Karpas-422 (cell line): ENCODE data around the gene LMO7. TPM values are rescaled to one million over a fixed set of nuclear protein-coding genes. Genes with fewer than 3 reads are reported as not detected.

Experiments used
- DNase-seq: peaks from one replicate; pipeline ENCODE4 v3.0.0-alpha.2; 2015
- H2AFZ ChIP-seq: fragments of 200-600 bp; sonication (generic); 2 replicates; pipeline ENCODE4 v1.6.1; 2014; ENCODE audit warnings: antibody characterized with exemption, low read length, mixed read lengths
- H3K27ac ChIP-seq: fragments of 200-600 bp; sonication (generic); 2 replicates; pipeline ENCODE4 v1.5.1; 2014; ENCODE audit warnings: mild to moderate bottlenecking, low read length, moderate library complexity
- H3K27me3 ChIP-seq: fragments of 200-600 bp; sonication (generic); 2 replicates; pipeline ENCODE4 v1.6.1; 2014; ENCODE audit warnings: low read length, mixed read lengths
- H3K36me3 ChIP-seq: fragments of 200-600 bp; sonication (generic); 2 replicates; pipeline ENCODE4 v1.6.1; 2014; ENCODE audit warnings: low read length, mixed read lengths; ENCODE audit not compliant: insufficient read depth
- H3K4me1 ChIP-seq: fragments of 200-600 bp; sonication (generic); 2 replicates; pipeline ENCODE4 v1.6.1; 2014; ENCODE audit warnings: mild to moderate bottlenecking, low read length, mixed read lengths
- H3K4me2 ChIP-seq: fragments of 200-600 bp; sonication (generic); 2 replicates; pipeline ENCODE4 v1.6.1; 2014; ENCODE audit warnings: low read length, low read depth, mild to moderate bottlenecking; ENCODE audit not compliant: poor library complexity, severe bottlenecking
- H3K4me3 ChIP-seq: fragments of 200-600 bp; sonication (generic); 2 replicates; pipeline ENCODE4 v1.5.1; 2014; ENCODE audit warnings: mild to moderate bottlenecking, antibody characterized with exemption, low read length, mixed read lengths
- H3K79me2 ChIP-seq: fragments of 200-600 bp; sonication (generic); 2 replicates; pipeline ENCODE4 v1.6.1; 2014; ENCODE audit warnings: mild to moderate bottlenecking, low read length, mixed read lengths
- H3K9ac ChIP-seq: fragments of 200-600 bp; sonication (generic); 2 replicates; pipeline ENCODE4 v1.6.0; 2014; ENCODE audit warnings: low read length
- H3K9me2 ChIP-seq: fragments of 200-600 bp; sonication (generic), shearing (Covaris generic); replicated peaks from 2 replicates; pipeline ENCODE4 v1.6.0; 2014; ENCODE audit warnings: mild to moderate bottlenecking, low read length, moderate library complexity; ENCODE audit not compliant: insufficient read depth
- H3K9me3 ChIP-seq: fragments of 300-700, 200-600 bp; sonication (generic); 2 replicates; pipeline ENCODE4 v1.6.1; 2014; ENCODE audit warnings: low read length, mixed read lengths
- H4K20me1 ChIP-seq: fragments of 200-600 bp; sonication (generic); 2 replicates; pipeline ENCODE4 v1.6.1; 2014; ENCODE audit warnings: mild to moderate bottlenecking, antibody characterized with exemption, low read length, low read depth; ENCODE audit not compliant: insufficient read depth
- total RNA-seq: library from RNA; depleted of rRNA; stranded (reverse); fragments of >200 nt; shearing (Covaris generic); gene quantifications from 2 replicates; pipeline ENCODE4 v1.2.3, GENCODE V29; 2014; ENCODE audit warnings: low replicate concordance

The LMO7 gene
- total RNA-seq, 1 experiment from 2014 or later: 40.0 TPM

DNA sequence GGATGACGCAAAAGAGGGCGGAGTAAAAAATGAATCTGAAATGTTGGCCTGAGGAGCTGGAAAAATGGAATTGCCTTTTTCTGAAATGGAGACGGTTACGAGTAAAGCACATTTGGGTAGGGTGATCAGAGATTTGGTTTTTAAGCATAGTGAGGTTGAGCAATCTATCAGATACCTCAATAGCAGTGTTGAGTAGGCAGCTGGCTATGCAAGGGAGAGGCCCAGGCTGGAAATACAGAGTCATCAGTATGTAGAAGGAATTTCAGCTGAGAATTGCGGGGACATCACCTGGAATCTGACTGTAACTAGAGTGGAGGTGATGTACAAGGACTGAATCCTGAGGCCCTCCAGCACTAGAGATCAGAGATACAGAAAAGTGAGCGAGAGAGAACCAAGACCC is 224.8 kb downstream of the LMO7 start:
- Histone ChIP-seq H4K20me1 (no peaks in the 10 kb centered on the region), H3K9me3 (no peaks in the 10 kb centered on the region), H3K79me2 (no peaks in the 10 kb centered on the region), H2AFZ (no peak overlapping the region), H3K36me3 (no peaks in the 10 kb centered on the region), H3K27ac (no peak overlapping the region), H3K4me2 (no peak overlapping the region), H3K9me2 (no peaks in the 10 kb centered on the region), H3K4me3 (no peak overlapping the region), H3K9ac (no peak overlapping the region), H3K4me1 (no peaks in the 10 kb centered on the region), H3K27me3 (no peaks in the 10 kb centered on the region)
- no peak for DNase-seq

- no peaks in the 10 kb centered on the region for H3K4me1 ChIP-seq
- no peaks in the 10 kb centered on the region for H3K79me2 ChIP-seq
- H3K27ac ChIP-seq: no peak overlapping the region
- no peaks in the 10 kb centered on the region for H3K36me3 ChIP-seq
- no peak overlapping the region for H3K4me2 ChIP-seq
- H3K9me3 ChIP-seq: no peaks in the 10 kb centered on the region
- H3K27me3 ChIP-seq: no peaks in the 10 kb centered on the region
- no peaks in the 10 kb centered on the region for H3K9me2 ChIP-seq
- H3K9ac ChIP-seq: no peak overlapping the region
- DNase-seq: no peak
- H4K20me1 ChIP-seq: no peaks in the 10 kb centered on the region
- no peak overlapping the region for H2AFZ ChIP-seq
- H3K4me3 ChIP-seq: no peak overlapping the region
These were observed 225.7 kb downstream of the LMO7 start for GRCh38 chr13:75861786-75862185.

DNA sequence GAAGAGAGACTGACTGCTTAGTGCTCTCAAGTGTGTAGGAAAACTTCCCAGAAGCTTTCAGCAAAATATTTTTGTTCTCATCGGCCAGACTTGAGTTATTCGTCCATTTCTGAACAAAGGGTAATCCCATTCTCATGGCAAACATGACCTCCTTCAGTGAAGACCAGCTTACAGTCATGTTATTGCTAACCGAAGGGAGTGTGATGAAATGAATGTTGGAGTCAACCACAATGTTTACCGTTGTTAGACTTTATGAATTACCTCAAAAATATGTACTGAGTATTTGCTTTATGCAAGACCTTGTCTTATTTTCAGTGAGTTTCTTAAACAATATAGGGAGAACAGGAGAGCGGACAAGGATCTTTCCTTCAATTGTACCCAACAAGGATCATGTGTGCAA is 228.6 kb downstream of the LMO7 start:
- Histone ChIP-seq H3K27me3 (no peaks in the 10 kb centered on the region), H3K36me3 (no peaks in the 10 kb centered on the region), H3K9me3 (no peaks in the 10 kb centered on the region), H3K4me1 (no peaks in the 10 kb centered on the region), H4K20me1 (no peaks in the 10 kb centered on the region), H3K4me3 (no peak overlapping the region), H3K9me2 (no peaks in the 10 kb centered on the region), H3K27ac (no peak overlapping the region), H3K4me2 (no peak overlapping the region), H3K79me2 (no peaks in the 10 kb centered on the region), H3K9ac (no peak overlapping the region), H2AFZ (no peak overlapping the region)
- DNase-seq: no peak

GRCh38 chr13:75867379-75868117 is 231.4 kb downstream of the LMO7 start:
- H3K27ac ChIP-seq: no peak overlapping the region
- no peaks in the 10 kb centered on the region for H3K27me3 ChIP-seq
- H3K9ac ChIP-seq: no peak overlapping the region
- no peak overlapping the region for H2AFZ ChIP-seq
- no peaks in the 10 kb centered on the region for H3K9me2 ChIP-seq
- H3K4me2 ChIP-seq: no peak overlapping the region
- no peak for DNase-seq
- no peaks in the 10 kb centered on the region for H3K9me3 ChIP-seq
- H4K20me1 ChIP-seq: no peaks in the 10 kb centered on the region
- H3K36me3 ChIP-seq: no peaks in the 10 kb centered on the region
- H3K4me1 ChIP-seq: no peaks in the 10 kb centered on the region
- no peak overlapping the region for H3K4me3 ChIP-seq
- no peaks in the 10 kb centered on the region for H3K79me2 ChIP-seq

DNA sequence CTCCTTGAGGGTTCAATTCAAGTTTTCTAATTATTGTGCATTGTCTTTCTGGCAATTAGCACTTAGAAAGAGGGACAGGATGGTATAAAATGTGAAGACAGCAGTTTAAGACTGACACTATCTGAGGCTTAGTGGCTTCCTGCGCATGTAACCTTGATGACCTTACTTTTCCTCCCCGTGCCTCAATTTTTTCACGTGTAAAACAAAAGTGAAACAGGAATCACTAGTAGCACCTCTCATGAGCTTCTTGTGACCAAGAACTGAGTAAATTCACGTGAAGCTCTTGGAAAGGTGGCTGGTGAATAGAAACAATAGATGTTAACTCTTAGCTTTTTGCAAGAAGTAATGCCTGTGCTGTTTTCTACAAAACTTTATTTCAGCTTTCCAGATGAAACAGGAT is 233.9 kb downstream of the LMO7 start:
- no peak overlapping the region for H3K27ac ChIP-seq
- no peaks in the 10 kb centered on the region for H3K79me2 ChIP-seq
- no peaks in the 10 kb centered on the region for H3K36me3 ChIP-seq
- H3K4me2 ChIP-seq: no peak overlapping the region
- H3K4me1 ChIP-seq: no peaks in the 10 kb centered on the region
- H3K4me3 ChIP-seq: no peak overlapping the region
- no peaks in the 10 kb centered on the region for H4K20me1 ChIP-seq
- no peaks in the 10 kb centered on the region for H3K9me2 ChIP-seq
- no peak overlapping the region for H2AFZ ChIP-seq
- no peak for DNase-seq
- H3K27me3 ChIP-seq: no peaks in the 10 kb centered on the region
- H3K9ac ChIP-seq: no peak overlapping the region
- H3K9me3 ChIP-seq: no peaks in the 10 kb centered on the region

DNA sequence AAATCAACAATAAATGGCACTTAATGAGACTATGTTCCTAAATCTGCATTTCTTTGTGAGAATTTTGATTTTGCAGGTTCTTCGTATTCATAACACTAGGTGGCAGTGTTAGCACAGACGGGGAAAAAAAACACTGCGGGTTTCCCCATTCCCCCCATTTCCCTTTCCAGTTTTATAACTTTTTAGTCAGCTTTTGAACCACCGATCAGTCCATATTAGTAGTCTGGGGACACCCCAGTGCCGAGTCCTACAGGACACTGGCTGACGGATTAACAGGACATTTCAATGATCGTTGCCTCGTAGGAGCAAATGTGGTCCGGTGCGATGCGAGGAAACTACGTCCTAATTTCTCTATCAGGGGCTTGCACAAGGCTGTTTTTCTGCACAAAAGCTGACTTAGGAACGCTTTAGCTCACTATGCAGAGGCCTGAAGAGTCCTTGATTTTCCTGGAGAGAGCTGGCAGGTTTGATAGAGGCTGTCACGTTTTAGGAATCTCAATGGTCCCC is 234.3 kb downstream of the LMO7 start:
- Histone ChIP-seq H3K4me3 (no peak overlapping the region), H3K36me3 (no peaks in the 10 kb centered on the region), H3K27ac (no peak overlapping the region), H3K9ac (no peak overlapping the region), H2AFZ (no peak overlapping the region), H3K79me2 (no peaks in the 10 kb centered on the region), H4K20me1 (no peaks in the 10 kb centered on the region), H3K4me2 (no peak overlapping the region), H3K9me2 (no peaks in the 10 kb centered on the region), H3K27me3 (no peaks in the 10 kb centered on the region), H3K4me1 (no peaks in the 10 kb centered on the region), H3K9me3 (no peaks in the 10 kb centered on the region)
- peak; percentile 69 for DNase-seq

GRCh38 chr13:75871059-75871458 is 234.9 kb downstream of the LMO7 start:
- Histone ChIP-seq H3K79me2 (no peaks in the 10 kb centered on the region), H3K27me3 (no peaks in the 10 kb centered on the region), H3K4me3 (no peak overlapping the region), H3K9me3 (no peaks in the 10 kb centered on the region), H3K9ac (no peak overlapping the region), H3K36me3 (no peaks in the 10 kb centered on the region), H4K20me1 (no peaks in the 10 kb centered on the region), H3K4me1 (no peaks in the 10 kb centered on the region), H2AFZ (no peak overlapping the region), H3K9me2 (no peaks in the 10 kb centered on the region), H3K27ac (no peak overlapping the region), H3K4me2 (no peak overlapping the region)
- no peak for DNase-seq

DNA sequence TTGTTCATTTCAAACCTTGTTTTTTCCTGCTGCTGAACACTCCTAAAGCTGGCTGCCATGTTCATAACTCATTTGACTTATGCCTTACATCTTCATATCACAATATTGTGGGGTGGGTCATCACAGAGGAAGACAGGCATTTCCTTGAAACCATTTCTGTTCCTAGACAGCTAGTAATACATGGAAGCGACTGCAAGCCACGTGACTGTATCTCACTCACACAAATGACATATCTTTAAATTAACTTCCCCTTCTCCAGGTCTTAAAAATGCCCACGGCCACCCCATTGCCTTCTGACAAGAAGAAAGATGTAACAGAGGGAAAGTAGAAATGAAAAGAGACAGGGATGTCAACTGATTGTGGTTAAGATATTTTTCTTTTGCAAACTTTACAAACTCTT is 236.8 kb downstream of the LMO7 start:
- Histone ChIP-seq H3K9me2 (no peaks in the 10 kb centered on the region), H3K36me3 (no peaks in the 10 kb centered on the region), H3K9ac (no peak overlapping the region), H2AFZ (no peak overlapping the region), H3K27ac (no peak overlapping the region), H3K4me2 (no peak overlapping the region), H3K79me2 (no peaks in the 10 kb centered on the region), H3K4me3 (no peak overlapping the region), H3K27me3 (no peaks in the 10 kb centered on the region), H3K4me1 (no peaks in the 10 kb centered on the region), H3K9me3 (no peaks in the 10 kb centered on the region), H4K20me1 (no peaks in the 10 kb centered on the region)
- DNase-seq: no peak
